GM21619 (cell line): ENCODE data around the gene STUM.

Experiments used
- ATAC-seq: cut with Tn5 transposase; IDR thresholded peaks from one replicate; pipeline ENCODE4 v1.9.1; 2021; ENCODE audit not compliant: unreplicated experiment

The STUM gene

GRCh38 chr1:226619031-226619430 lies 70.5 kb downstream of the STUM start:
- no peak for ATAC-seq

- ATAC-seq: no peak
Measured at GRCh38 chr1:226622012-226622411, 73.4 kb downstream of the STUM start.

- ATAC-seq: no peak
Measured at GRCh38 chr1:226624526-226624925, 76.0 kb downstream of the STUM start.

GRCh38 chr1:226625326-226625725 lies 76.8 kb downstream of the STUM start:
- no peak for ATAC-seq

GRCh38 chr1:226625832-226626576 lies 77.4 kb downstream of the STUM start:
- ATAC-seq: no peak

- peak; percentile 77 for ATAC-seq
Measured at GRCh38 chr1:226626577-226626956, 78.0 kb downstream of the STUM start.

- no peak for ATAC-seq
Measured at GRCh38 chr1:226627050-226627755, 78.6 kb downstream of the STUM start.

- no peak for ATAC-seq
Measured at GRCh38 chr1:226627924-226628611, 79.5 kb downstream of the STUM start.

GRCh38 chr1:226628612-226629155 lies 80.1 kb downstream of the STUM start:
- no peak for ATAC-seq

GRCh38 chr1:226629210-226629895 lies 80.8 kb downstream of the STUM start:
- ATAC-seq: no peak

- ATAC-seq: no peak
Measured at GRCh38 chr1:226629896-226630550, 81.5 kb downstream of the STUM start.

GRCh38 chr1:226630592-226630991 lies 82.0 kb downstream of the STUM start:
- ATAC-seq: no peak

GRCh38 chr1:226631229-226632000 lies 82.9 kb downstream of the STUM start:
- no peak for ATAC-seq

- no peak for ATAC-seq
Measured at GRCh38 chr1:226632169-226632879, 83.8 kb downstream of the STUM start.

- ATAC-seq: no peak
Measured at GRCh38 chr1:226632922-226633351, 84.4 kb downstream of the STUM start.

GRCh38 chr1:226633541-226634165 lies 85.1 kb downstream of the STUM start:
- ATAC-seq: peak; percentile 3

GRCh38 chr1:226634166-226634588 lies 85.6 kb downstream of the STUM start:
- peak; percentile 86 for ATAC-seq

GRCh38 chr1:226634611-226635246 lies 86.2 kb downstream of the STUM start:
- ATAC-seq: no peak
